Medulla oblongata (tissue), 1 donor: Measurements from ENCODE around the gene TUT4.

Source experiments
- DNase-seq: peaks from one replicate; pipeline ENCODE4 v3.0.0-alpha.2; 2015; ENCODE audit errors: extremely low spot score

TUT4 gene

DNA sequence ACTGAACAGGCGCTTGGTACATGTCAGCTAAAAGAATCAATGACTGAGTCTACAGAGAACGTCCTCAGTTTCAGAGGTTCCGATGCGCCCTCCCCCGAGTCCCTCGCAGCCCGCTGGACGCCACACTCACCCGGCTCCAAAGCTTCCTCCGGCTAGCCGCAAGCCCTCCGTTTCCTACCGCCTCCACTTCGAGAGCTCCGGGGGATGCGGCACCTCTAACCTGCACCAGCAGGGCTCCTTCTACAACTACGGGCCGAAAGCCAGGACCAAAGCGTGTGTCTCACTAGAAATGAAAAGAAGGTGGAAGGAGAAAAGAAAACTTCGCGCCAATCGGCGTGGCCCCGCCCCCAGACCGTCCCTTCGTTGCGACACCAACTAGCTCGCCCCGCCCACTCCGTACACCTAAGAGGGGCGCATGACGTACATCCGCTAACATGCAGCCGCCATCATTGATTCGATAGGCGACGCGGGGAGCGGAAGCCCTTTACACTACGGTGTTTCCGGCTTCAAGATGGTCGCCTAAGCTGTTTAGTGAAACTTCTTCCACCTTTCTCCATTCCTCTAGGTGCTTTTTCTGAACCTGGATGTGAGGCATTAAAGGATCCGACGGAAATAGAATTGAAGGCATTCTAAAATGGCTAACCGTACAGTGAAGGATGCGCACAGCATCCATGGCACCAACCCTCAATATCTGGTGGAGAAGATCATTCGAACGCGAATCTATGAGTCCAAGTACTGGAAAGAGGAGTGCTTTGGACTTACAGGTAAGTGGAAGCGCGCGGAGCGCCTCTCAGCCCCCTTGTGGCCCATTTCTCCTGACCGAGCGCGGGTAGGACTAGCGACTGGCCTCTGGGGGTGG lies 148.5 kb downstream of the TUT4 start, which contains the start of the genes ORC1 and PRPF38A:
Gene ORC1 (minus strand): TSS at position 308 of the 859 bp plus-strand sequence. CDS start 2,200 bp downstream, outside the sequence.
Gene PRPF38A (plus strand): TSS at position 487 of the 859 bp plus-strand sequence. CDS start 148 bp downstream, at position 635.
- DNase-seq = peak; percentile 99

DNA sequence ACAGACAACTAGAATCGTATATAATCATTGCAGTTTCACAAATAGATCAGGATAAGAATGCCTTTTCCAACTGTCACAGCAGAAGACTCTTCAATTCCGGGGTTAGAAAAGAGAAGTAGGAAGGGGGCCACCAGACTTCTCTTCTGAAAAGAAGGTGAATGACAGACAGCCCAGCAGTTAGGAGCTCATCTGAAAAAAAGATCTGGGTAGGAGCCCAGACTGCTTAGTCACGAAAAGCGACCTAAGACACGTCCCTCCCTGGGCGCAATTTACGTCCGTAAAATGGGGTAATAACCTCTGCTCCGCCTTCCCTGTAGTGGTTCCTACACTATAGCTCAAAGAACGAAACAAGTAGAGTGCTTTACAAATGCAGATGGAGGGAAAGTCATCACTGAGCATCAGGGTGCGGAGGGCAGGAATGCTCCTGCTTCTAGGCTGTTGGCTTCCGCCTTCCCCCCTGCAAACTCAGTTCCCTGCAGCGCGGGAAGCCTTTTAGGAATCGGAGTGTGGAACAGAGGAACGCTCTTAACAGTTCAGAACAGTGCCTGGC lies 149.3 kb downstream of the TUT4 start:
- DNase-seq = no peak

DNA sequence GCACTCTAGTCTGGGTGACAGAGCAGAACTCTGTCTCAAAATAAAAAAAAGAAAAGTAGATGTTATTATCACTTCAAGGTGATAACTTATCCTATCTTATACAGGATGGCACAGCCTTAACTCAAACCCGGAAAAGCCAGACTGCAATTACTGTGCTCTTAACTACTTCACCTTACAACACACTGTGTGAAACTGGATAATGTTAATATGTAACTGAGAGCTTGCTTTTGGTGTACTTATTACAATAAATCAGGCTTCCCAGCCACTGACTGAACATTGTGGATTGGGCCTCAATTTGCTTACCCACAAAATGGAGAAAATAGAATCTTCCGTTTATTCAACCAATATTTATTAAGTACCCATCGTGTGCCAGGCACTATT lies 150.0 kb downstream of the TUT4 start:
- no peak for DNase-seq

DNA sequence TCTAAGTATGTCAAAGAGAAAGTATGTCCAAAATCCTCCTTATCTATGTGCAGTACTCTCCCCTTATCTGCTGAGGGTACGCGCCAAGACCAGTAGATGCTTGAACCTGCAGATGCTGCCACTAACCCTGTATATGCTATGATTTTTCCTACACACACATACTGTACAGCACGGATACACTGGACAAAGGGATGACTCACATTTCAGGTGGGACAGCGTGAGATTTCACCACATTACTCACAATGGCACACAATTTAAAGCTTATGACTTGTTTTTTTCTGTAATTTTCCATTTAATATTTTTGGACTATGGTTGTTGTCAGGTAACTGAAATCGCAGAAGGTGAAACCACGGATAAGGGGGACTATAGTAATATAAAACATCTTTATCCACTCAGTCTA lies 152.8 kb downstream of the TUT4 start:
- DNase-seq = no peak

DNA sequence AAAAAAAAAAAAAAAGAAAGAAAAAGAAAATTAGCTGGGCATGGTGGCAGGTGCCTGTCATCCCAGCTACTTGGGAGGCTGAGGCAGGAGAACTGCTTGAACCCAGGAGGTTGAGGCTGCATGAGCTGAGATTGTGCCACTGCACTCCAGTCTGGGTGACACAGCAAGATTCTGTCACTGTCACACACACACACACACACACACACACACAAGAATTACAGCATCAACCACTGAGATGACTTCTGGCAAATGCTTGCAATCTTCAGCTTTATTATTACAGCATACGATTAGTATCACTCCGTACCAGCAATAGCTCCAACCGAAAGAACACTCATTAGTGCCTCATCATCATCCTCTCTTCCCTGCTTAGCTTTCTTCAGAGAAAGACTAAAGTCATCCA lies 153.3 kb downstream of the TUT4 start:
- DNase-seq = no peak

DNA sequence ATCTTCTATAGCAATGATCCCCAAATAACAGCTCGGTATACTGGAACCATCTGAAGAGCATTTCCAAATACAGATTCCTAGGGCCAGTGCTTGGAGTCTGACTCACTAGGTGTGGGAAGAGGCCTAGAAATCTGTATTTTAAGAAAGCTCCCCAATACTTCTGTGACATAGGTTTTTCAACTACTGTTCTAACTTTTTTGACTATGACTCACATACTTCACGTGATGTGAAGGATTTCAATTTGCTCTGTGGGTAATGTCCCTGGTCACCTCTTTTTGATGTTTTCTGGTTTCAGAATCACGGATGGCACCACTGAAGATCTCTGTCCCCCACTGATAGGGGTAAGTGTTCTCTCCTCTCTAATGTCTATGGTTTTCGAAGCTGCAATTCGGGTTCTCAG lies 159.7 kb downstream of the TUT4 start:
- DNase-seq = no peak

DNA sequence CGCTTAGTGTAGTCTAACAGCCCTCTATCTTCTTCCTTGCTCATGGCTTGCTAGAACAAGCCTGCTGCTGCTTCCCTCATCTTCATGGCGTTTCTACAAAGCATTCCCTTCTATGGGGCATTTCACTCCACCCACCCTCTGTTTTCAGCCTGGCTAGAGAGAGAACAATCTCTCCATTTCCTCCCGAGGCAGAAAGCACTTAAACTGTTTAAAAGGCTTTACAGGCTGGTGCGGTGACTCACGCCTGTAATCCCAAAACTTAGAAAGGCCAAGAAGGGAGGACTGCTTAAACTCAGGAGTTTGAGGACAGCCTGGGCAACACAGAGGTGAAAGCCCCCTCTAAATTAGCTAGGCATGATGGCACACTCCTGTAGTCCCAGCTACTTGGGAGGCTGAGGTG lies 166.4 kb downstream of the TUT4 start:
- no peak for DNase-seq

DNA sequence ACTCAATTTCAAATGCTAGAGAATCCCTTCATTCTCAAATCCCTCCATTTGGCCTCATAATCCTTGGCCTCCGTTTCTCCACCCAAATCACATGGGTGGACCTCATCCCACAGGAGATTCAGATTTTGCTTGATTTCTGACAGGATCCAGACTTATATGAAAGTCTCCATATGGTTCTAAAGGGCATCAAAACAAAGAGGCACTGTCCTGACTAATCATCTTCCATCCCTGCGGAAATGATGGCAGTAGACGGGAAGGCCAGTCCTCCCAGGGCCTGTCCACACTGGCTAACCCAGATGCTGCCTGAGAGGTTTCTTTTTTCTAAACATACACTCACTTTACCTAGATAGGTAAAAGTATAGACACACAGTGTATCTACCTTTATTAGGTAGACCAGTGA lies 167.5 kb downstream of the TUT4 start:
- no peak for DNase-seq
